ENCODE measurements around the gene C11orf21. TPM values are rescaled to one million over a fixed set of nuclear protein-coding genes. Genes with fewer than 3 reads are reported as not detected.

The C11orf21 gene
- total RNA-seq, 4 donors from 2014 or later: 0.65 to 2.9 (median 1.2) TPM; not detected in 1

DNA sequence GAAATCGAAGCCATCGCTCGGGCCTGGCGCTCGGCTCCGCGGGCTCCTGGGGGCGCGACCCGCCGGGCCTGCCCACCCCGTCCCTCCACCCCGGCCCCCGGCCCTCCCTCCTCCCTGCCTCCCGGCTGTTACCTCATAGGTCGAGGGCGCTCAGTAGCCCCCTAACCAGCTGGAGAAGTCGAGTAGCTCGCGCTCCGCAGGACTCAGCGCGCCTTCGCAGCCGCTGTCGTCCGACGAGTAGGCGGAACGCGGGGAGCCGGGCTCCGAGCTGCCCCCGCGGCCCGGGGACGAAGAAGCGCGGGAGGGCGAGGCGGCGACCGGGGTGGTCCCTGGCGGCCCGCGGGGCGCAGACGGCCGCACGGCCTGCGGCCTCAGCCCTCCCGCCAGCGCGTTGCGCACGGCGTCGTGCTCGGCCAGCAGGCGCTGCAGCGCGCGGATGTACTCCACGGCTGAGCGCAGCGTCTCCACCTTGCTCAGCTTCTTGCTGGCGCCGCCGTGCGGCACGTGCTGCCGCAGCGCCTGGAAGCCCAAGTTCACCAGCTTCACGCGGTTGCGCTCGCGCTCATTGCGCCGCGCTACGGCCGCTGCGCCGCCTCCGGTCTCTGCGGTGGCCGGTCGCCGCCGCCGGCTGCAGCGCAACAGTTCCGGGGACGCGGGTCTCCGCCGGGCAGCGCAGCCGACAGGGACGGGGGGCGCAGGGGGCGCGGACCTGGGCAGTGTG lies 32.0 kb downstream of the C11orf21 start:
- no peak for TF ChIP-seq CTCF (IDR thresholded peaks at IDR 0.05; ENCODE audit: low read depth)

DNA sequence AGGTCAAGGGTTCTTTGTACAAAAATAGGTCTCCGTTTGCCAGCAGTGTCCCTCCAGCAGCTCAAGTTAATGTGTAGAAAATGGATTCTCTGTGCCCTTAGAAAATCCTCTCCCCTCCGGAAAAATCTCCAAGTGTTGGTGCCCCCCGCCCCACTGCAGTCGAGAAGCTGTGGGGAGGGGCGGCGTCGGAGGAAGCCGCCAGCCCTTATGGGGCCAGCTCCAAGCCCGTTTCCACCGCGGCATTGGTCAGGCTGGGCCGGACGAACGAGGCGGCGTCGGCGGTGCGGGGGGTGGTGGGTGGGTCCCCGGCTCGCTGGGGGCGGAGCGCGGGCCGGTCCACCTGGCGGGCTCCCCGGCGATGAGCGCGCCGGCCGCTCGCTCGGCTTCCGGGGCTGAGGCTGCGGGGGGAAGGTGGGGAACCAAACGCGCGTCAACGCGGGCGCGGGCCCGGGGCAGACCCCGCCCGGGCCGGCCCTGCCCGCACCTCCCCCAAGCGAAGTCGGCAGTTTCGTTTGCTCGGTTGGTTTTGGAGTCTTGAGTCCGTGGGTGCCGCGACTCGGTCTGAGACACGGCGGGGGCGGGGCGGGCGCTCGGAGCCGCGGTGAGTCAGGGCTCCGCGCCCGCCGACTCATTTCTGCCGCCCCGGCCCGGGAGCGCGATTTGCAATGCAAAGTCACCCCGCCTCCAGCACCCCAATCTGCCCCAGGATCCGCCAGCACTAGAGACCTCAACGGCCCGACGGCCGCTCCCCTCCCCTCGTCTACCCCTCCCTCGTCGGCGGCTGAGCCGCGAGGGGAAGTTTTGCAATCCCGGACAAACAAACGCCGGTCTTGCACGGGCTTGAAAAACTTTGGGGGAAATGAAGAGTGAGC lies 32.8 kb downstream of the C11orf21 start:
- no peak for TF ChIP-seq CTCF (IDR thresholded peaks at IDR 0.05; ENCODE audit: low read depth)

DNA sequence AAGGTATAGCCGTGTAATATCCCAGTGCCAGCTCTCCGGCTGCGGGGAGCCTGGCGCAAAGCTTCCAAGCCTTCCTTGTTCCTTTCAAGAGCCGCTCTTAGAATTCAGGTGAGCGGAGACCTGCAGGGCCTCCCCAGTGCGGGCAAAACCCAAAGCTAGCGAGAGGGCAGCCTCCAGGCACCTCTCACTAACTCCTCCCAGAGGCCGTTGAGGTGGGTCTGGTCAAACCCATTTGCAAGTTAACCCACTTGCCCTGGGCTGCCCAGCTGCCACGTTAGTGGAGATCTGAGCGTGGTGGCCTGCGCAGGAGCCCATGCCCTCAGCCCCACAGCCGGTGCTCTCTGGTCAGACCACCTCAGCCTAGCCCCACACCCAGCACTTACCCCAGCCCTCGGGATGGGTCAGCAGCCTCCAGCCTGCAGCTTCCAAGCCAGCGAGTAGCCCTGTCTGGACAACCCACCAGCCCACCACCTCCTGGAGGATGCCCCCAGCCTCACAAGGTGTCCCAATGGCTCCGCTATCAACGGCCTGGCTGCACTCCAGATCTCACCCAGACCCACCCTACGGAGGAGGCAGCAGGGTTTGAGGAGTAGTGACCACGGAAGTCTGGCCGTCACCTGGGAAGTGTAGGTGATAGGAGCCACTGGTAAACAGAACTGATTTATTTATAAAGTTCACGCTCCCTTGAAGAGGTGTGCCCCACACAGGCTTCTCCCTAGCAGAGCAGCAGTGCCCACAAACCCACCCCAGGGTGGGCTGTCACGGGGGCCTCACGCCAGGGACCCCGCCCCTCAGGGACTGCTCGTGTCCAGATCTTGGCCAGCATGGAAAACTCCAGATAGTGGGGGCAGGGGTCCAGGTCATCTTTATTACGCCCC lies 33.6 kb downstream of the C11orf21 start:
- TF ChIP-seq CTCF (IDR thresholded peaks at IDR 0.05; ENCODE audit: low read depth): no peak

DNA sequence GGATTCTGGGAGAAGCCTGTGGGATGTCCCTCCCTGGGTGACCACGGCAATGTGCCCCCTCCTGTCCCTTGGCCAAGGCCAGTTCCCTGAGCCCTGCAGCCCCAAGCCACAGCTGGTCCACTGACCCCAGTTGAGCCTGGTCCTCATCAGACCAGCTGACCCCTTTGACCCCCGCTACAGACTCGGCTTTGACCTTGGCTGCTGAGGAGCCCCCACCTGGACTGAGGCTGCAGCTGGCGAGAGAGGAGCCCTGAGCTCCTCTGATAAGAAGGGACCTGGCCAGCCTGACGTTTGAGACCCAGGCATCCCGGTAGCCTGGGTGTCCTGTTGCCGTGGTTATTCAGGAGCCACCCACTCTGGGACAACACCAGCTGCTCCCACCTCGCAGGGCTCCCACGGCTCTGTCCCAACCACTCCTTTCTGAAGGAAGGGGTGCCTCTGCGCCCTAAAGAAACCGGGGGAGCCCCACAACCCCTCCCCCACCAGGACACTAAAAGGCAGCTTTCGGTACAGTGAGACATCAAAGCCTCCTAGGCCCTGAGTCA lies 34.3 kb downstream of the C11orf21 start:
- no peak for TF ChIP-seq CTCF (IDR thresholded peaks at IDR 0.05; ENCODE audit: low read depth)

- TF ChIP-seq CTCF (IDR thresholded peaks at IDR 0.05; ENCODE audit: low read depth): no peak
Measured at GRCh38 chr11:2266586-2267305, 35.0 kb downstream of the C11orf21 start.

GRCh38 chr11:2265854-2266585 lies 35.7 kb downstream of the C11orf21 start:
- no peak for TF ChIP-seq CTCF (IDR thresholded peaks at IDR 0.05; ENCODE audit: low read depth)
